8988T (cell line): ENCODE measurements around the gene ASTN2.
"Not testable (repeated sequence)": the region's sequence is repeated elsewhere in the genome, so short reads cannot be mapped to it uniquely, and the experiment has no call there.

Experiments
- DNase-seq: peaks from one replicate; pipeline ENCODE4 v3.0.0; 2011

The ASTN2 gene

DNA sequence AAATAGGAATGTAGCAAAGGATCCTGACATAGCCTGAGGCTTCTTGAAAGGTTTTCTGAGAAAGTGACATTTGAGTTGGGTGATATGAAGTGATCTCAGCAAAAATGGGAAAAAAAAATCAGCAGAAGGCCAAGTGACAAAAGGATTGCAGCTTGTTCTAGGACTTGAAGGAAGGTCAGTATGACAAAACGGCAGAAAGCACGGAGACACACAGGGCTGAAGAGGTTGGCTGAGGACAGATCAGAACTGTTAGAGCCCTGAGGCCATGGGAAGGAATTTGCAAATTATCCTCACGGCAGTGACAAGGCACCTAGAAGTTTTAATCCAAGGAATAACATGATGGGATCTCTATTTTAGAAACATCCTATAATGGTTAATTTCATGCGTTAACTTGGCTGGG, 696.7 kb downstream of the ASTN2 start:
- no peak for DNase-seq

DNA sequence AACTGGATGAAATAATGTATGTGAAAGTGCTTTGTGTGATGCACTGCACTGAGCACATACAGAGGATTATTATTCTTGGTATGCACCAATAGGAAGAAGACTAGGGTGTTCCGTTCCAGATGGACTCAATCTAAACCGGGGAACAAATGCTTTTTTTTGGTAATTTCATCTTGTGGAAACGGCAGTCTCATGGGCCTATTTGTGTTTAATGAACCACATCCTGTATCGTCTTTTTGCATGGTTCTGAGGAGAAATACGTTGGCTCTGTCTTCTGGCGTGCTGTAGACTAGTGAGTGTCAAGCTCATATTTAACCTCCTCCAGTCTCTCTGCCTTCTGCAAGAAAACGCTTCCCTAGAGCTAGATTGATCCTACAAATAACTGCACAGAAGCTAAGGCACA, 697.7 kb downstream of the ASTN2 start:
- no peak for DNase-seq

DNA sequence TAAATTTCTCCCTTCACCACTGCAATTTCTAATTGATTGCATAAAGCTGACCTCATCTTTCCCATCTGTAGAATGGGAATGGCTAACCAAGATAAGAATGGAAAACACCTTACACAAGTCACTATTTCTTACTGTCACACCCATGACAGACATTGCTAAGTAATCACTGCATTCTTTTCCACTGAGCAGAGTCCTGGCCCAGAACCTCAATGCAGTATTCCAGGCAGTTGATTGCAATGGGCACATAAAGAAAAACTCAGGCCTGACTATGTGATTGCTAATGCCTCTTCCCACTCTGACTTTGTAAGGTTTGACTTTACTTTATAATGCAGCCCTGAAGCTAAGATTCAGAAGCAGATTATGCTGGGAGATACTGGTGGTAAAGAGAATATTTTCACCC, 698.4 kb downstream of the ASTN2 start:
- DNase-seq = no peak

DNA sequence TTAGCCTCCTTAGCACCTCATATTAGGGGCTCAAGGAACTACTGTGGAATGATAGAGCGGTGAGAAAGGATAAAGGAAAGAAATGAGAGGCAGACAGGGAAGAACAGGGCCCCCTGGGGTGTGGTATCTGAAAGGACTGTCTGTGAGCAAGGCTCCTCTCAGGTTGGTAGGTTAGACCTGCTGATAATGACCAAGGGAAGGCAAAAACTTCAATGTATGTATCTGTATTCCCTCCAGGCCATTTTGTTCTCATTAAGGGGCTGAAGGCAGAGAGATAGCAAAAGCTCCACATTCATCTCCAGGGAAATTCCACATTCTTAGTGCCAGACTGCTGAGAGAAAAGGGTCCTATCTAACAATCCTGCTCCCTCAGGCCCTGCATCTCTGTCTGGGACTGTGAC, 699.1 kb downstream of the ASTN2 start:
- DNase-seq = no peak

DNA sequence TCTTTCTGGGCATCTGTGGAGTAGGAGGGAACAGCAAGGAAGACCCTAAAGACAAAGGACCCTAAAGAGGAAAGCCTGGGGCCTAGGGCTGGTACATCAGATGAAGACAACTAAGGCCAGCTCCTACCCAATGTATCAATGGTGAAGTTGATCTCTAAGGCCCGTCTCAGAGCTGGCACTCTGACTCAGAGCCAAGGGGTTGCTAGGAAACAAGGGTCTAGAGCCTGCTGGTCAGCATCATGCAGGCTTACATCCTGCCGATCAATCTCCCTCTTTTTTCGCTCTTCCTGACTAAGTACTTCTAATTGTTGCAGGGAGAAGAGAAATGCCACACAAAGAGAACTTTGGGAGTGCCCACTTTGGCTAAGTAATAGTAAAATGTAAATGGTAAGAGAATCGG, 701.6 kb downstream of the ASTN2 start:
- DNase-seq = no peak

DNA sequence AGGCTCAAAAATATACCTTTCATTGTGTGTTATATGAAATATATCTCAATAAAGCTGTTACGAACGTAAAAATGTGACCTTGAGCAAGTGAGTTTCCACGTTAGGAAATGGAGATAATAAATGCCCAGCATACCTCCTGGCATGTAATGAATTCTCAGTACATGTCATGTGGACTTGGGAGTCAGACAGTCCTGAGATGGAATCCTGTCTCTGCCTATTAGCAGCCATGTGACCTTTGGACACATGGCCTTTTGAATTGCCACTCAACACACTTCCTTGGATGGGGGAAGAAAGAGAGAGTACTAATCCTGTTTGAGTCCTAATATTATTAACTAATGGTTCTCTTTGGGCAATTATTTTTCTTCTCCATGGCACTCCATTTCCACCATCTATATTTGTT, 702.1 kb downstream of the ASTN2 start:
- no peak for DNase-seq

DNA sequence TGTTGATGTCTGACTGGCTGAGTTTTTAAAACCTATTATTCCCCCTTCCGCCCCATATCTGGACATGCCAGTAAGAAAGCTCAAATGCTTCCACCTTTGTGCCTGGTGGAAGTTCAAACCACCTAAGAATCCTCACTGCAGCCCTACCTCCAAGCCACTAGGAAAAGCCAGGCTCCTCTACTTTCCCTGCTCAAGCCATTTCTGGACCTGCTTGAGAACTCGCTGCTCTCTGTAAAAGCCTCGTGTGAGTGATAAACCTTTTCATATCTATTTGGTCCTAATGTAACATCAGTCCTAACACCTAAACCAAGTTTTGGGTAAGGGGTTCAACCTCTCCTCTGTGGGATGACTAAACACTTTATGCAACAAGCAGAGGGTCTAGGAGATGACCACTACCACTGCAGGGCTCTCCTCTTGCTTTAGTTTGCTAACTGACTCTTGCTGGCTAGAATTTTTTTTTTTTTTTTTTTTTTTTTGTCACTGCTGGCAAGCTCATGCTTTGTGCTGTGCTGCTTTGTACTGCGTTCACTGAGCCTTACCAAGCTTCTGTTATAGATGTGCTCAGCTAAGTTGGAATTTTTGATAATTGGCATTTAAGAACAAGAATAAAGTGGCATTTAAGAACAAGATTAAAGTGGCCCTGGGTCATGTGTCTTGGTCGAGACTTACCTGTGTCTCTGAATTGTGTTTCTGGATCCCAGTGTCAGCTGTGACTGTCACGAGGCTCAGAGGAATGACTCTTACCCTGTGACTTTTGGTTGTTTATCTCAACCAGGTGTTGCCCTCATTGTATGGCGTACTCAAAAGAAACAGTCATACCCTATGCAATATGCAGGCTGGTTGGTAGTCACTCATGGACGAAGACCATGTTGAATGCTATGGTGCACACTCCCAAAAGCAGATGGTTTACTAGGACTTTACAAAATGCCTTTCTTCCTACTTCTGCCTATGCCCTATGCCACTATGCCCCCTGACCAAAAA, 708.3 kb downstream of the ASTN2 start:
- no peak for DNase-seq

DNA sequence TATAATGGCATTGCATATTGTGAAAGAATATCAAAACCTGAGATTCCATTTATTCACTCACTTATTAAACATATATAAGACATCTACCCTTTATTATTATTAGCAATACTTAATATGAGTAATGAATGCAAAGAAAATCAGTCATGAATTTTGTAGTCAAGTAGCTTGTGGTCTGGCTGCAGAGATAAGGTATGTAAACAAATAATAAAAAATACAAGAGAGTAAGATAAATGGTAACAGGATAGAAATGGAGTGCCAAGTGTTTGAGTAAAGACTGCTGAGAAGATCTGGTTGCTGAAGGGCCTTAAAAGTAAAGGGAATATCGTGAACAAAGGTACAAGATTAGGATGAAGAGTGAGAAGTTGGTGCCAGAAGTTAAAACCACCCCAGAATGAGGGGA, 709.3 kb downstream of the ASTN2 start:
- no peak for DNase-seq

DNA sequence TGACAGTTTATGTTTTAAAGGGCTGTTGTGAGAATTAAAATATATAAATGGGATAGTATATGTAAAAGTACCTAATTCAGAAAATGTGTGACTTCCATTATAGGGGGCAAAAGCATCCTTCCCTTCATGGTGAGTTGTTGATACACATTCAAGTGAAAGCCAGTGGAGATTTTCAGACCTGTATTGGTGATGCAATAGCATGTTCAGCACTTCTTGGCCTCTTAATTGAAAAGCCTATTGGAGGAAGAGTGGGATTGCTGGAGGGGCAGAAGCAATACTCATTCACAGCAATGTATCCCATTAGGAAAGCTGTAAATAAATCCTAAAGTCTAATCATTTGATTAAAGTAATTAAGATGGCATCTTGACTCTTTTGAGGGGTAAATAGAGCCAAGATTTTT, 710.4 kb downstream of the ASTN2 start:
- no peak for DNase-seq

DNA sequence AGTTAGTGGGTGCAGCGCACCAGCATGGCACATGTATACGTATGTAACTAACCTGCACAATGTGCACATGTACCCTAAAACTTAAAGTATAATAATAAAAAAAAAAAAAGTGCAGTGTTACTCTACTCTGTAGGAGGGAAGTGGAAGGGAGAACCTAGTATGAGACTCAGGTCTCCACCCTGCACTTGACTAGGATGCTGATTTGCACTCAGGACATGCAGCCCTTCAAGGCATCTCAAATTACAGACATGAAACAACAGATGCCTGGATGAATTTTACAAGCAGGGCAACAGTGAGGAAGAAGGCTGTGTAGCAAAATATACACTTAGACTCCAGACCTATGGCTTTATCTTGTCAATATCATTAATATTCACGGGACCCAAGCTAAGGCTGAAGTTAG, 711.2 kb downstream of the ASTN2 start:
- DNase-seq = no peak

DNA sequence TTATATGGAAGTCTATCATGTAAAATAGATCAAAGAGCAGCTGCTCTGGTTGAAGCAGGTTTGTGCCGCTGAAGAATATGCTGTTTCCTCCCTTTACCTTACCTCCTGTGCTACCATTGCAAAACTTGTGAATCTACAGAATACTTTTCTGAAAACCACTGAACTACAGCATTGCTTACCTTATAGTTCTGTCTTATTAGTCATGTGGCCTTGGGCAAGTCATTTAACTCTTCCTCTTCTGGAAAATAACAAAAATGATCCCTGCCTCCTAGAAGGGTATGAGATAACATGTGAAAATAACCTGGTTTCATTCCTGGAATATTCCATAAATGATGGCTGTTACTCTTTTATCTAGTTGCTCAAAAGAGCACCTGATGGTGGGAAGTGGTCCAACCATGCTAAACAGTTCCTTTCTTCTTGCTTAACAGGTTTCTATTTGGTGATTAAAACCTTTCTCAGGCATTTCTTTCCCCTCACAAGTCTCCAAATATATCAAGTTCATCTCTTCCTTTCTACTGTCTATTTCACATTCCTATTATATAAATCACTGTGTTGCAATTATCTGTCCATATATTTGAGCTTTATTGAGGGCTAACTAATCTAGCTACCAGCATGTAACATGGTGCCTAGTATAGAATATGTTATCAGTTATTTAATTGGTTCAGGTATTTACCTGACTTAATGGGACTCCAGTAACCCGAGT, 712.8 kb downstream of the ASTN2 start:
- DNase-seq = no peak

DNA sequence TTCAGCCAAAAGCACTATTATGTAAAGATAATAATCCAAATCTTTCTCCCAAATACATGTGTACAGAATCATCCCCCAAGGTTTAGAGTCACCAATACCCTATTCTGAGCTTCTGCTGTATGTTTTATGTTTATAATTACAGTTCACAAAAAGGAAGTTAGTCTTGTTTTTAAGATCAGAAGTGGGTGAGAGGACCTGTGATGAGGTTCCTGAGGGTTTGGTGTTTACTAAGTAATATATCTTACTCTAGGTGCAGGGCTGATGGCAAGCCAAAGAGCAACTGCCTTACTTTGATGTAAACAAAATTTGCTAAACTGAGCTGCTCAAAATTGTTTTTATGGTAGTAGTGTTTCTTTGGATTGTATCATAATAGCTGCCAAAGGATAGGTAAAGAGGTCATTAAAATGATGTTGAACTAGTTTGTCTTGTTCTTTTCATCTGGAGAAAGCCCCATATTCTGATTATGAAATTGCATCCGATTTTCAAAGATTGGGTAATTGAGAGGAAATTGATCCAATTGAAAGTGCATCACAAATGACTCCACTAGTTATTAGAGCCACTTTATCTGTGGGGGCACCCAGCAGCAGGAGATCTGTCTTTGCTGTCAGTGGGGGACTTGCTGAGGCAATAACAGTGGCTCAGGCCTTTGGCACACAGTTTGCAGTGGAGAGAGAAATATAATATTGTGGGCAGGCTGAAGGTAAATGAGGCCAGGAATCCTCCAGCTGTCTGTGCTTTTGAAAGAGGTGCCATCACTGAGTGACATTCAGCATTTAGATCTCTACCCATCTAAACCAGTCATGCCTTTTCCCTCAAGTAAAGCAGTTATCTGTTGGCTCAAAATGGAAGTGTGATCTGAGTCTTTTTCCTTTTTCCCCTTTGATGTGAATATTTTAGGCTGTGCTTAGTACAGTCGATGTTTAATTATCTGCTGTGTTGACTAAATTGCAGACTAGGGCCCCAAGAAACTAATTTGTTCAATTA, 713.7 kb downstream of the ASTN2 start:
- DNase-seq = no peak

DNA sequence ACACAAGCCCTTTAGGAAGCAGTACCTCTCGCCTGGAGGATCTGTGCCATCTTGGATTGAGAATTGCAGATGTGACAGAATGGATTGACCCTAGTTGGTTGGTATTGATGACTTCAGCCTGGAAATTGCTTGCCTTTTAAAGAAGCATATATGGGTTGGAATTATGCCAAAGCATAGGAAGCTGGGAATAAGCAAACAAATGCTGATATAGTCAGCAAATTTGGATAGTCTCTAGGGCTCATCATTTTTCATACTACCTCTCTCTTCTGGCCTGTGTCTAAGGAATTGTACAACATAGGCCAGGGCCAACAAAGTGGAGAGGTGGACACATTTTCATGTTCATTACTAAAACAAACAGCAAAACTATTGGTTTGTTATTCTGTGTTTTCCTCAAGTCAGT, 714.6 kb downstream of the ASTN2 start:
- no peak for DNase-seq

DNA sequence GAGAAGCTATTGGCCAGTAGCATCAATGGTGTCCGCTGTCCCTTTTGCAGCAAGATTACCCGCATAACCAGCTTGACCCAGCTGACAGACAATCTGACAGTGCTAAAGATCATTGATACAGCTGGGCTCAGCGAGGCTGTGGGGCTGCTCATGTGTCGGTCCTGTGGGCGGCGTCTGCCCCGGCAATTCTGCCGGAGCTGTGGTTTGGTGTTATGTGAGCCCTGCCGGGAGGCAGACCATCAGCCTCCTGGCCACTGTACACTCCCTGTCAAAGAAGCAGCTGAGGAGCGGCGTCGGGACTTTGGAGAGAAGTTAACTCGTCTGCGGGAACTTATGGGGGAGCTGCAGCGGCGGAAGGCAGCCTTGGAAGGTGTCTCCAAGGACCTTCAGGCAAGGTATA, 717.0 kb downstream of the ASTN2 start:
- no peak for DNase-seq

DNA sequence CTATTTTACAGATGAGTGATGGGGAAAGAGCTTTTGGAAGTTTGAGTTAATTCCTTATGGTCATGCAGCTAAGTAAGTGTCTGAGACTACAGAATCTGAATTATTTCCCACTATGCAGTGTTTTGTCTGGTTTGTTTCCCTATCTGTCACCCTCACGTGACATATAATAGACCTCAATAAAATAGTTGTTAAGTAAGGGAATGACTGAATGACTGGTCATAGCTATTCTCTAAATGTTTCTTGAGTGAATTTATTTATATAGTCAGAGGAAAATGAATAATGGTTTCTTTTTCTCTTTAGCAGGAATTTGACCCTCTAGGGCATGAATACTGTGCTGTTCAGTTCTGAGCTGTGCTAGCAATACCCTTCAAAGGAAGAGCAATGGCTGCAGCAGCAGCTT, 717.5 kb downstream of the ASTN2 start:
- no peak for DNase-seq

DNA sequence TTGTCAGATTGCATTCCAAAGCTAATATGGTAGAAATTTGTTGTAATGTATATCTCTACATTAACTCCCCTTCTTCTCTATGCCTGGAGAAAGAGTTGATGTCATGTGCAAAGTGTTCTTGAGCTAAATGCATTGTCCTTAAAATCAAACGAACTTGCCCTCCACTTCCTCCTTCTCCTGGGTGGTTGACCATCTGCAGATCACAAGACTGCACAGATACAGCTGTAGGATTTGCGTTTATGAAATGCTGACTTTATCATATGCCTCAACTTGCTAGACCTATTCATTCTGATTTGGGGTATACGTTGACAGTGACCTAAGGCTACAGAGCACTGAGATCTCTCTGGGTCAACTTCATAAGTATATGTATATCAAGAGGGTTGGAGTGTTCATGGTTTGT, 719.4 kb downstream of the ASTN2 start:
- no peak for DNase-seq

DNA sequence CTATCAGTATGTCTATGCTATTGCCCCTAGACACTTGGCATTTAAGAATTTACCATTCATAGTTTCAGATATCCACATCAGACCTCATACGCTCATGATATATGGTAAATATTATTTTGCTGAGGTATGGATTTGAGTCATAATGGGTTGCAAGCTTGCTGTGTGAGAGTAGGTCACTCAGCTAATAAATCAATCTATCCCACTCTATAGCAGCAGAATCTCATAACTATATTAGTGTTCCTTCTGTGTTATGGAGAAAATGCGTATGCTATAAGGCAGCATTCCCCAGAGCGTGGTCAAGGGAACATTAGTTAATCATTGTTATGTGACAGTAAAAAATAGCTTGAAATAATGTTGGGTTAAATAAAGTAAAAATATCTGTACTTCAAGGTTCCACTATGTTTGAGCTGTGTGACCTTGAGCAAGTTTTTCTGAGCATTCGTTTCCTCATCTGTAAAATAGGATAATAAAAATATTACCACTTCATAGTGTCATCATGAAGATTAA, 720.0 kb downstream of the ASTN2 start:
- no peak for DNase-seq

DNA sequence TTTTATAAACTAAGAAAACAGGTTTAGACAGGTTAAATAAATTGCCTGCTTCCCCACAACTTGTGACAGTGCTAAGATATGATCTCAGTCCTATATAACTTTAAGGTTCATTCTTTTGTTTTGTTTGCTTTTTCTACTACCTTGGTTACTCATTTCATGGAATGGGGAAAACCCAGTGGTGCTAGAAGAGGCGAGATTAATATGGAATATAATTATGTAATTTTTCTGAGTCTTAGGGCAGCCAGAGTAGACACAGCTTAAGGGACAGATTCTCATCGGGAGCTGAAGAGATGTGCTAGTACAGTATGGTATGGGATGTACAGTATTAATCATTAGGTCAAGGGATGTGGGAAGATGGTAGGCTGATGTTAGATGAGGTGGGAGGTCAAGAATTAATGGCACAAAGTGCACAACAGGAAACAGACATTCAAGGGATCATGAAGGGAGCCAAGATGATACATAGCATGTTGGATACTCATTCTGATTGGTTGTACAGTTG, 721.6 kb downstream of the ASTN2 start:
- no peak for DNase-seq

DNA sequence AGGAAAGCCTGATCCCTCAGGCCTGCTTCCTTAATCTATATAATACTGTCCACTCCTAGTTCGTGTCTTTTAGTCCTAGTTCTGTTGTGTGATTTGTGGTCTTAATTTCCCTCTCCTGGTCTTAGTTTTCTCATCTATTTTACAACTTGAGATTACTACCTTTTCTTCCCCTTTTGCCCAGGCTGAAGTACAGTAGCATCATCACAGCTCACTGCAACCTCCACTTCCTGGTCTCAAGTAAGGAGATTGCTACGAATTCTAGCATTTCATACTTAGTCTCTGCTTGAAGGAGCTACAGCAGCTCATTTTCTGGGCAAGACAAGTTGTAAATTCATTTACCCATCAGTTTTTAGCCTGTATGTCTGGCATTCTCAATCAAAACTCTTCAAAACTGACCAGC, 722.2 kb downstream of the ASTN2 start:
- DNase-seq = no peak

DNA sequence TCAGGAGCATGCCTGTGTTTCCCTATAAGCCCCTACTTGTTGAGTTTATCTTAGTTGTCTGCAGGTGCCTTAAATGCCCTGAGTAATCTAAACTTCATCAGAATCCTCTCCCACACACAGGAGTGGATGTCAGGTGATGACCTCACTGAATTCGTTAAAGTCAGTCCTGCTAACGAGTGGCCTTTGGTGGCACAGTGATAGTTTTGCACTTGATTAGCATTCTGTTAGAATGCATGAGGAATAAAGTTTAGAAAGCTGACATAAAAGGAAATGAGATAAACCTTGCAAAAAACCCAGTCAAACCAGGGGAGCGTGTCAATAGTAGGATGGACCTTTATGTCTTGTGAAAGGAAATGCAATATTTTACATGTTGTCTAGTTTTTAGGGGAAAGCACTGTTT, 723.2 kb downstream of the ASTN2 start:
- DNase-seq = no peak

DNA sequence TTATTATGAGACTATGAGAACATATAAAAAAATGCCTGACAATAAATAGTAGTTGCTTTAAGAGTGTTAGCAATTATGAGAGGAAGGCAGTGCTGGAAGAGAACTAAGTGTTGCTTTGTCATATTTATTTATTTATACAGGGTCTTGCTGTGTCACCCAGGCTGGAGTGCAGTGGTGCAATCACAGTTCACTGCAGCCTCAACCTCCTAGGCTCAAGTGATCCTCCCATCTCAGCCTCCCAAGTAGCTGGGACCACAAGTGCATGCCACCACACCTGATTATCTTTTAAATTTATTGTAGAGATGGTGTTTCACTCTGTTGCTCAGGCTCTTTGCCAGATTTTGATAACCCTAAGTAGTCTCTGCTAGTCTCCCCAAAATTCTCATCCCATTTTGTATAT, 724.1 kb downstream of the ASTN2 start:
- not testable (repeated sequence) for DNase-seq

DNA sequence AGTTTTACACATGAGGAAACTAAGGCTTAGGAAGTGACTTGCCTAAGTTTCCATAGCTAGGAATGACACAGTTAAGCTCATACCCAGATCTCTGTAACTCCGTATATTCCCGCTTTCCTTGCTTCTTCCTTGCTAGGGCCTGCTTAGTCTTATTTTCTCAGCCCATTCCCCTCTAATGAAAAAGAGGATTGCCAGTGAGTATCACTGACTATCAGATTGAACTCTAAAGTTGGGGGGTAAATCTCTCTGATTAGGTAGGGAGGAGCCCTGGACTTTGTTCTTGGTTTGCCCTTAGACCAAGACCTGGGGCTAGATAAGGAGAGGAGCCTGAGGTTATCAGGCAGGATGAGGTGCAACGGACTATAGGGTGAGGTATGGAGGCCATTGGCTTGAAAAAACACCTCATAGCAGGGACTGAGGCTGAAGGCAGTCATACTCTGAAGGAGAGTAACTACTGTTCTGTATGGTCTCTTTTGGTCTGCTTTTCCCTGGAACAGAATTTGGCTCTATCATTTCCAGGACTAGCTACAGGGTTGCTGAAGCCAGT, 725.3 kb downstream of the ASTN2 start:
- DNase-seq = no peak
